ENCODE results near the gene DKK3.
"Not testable (repeated sequence)": the region's sequence is repeated elsewhere in the genome, so short reads cannot be mapped to it uniquely, and the experiment has no call there.

Gene DKK3

GRCh38 chr11:12007769-12008737, at the start of gene DKK3:
Gene DKK3, minus strand, starts transcription at chr11:12008626. Its CDS starts 44 bp downstream, at chr11:12008582.
- peak; percentile 21 for ATAC-seq
- DNase-seq = peak; percentile 7

- DNase-seq (no peak), ATAC-seq (no peak)
Measured at GRCh38 chr11:12057299-12057980, 49.0 kb upstream of the DKK3 start.

DNA sequence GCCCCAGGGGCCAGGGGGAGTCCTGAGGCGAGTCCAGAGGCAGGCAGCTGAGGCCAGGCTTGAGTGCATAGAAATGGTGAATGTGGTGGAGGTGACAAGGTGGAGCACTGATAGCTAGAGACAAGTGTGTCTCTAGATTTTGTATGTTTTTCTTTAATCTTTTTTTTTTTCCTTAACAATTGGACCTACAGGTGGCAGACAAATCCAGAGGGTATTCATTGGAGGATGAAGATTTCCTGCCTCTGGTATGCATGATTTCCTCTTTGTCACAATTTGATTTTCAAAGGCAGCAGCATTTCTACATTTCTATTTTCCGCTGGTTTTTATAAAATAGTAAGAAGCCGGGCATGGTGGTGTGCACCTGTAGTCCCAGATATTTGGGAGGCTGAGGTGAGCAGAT, 47.7 kb upstream of the DKK3 start:
- ATAC-seq = no peak
- DNase-seq = no peak

DNA sequence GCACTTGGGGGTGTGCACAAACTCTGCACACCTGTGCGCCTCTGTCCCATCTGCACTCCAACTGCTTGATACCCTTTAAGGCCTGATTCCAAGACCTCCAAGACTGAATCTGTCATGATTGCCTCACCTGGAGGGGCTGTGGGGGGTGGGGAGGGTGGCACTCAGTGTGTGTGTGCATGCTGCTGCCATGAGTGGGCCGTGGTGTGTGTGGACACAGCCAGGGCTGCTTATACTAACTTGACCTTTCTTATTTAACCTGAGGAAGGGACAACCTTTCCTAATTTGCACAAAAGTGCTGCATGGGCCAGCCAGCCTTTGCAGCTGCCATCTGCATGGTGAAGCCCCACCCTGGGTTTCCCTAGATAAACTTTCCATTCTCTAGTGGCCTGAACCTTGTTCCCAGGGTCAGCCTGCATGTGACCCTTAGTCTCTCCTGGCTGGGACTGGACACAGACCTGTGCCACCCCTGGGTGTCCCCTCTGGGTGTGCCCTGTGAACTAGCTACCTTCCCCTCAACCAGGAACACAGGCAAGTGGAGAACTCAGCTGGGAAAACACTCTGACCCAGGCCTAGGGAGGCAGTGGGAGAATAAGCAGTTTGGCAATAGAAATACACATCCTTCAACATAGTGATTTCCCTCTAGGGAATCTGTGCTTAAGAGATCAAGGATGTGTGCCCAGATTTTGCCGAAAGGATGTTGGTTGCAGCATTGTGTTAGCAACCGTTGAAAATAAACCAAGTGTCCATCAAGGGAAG, 45.4 kb upstream of the DKK3 start:
- ATAC-seq (no peak), DNase-seq (no peak)

DNA sequence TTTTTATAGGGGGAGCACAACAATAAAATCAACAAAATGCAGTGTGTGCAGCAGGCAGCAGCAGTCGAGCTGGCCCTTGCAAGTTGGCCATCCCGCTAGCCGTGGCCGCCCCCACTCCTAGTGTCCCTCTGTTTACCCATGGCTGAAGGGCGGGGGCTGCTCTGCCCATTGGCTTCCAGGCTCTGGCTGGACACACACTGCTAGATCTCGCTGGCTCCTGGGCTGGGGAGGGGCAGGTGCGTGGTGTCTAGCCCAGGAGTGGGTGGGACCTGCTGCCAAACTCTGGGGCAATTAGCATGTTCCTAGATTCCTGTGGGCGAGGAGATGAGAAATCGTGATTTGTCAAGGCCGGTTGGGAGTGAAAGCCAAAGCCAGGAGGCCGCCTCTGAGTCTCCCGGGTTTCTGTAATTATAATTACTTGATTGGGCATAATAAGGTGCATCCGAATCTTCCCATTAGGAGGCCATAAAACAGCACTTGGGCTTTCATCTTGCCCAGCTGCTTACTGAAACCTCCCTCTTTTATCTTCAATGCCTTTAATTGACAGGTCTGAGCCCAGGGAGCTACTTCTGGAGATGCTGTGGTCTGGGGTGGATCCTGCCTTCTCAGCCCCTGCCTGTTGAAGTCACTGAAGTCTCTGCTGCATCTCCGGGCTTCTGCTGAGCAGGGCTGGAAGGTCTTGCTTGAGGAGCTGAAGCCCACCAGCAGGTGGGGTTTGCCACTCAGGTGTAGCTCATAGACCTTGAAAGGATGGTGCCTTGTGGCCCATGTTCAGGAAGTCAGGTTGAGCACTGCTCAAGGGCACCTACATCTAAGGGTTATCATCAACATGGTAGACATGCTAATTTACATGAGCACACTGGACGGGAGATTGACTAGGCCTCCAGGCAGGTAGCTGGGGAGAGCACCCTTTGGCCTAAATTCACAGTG, 44.5 kb upstream of the DKK3 start:
- ATAC-seq = peak; percentile 28
- no peak for DNase-seq

DNA sequence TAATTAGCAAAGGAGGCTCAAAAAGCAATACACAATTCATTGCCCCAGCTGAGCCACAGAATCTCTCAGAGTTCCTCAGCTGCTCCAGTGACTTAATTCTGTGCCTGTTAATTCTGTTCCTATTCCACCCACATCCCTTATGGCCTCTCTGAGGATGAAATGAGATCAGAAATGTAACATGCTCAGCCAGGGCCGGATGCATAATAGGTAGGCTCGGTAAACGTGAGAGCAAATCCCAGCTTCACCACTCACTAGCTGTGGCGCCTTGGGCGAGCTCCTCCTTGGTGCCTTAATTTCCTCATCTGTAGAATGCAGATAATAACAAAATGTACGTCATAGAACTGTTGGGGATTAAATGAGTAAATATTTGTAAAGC, 42.8 kb upstream of the DKK3 start:
- ATAC-seq (no peak), DNase-seq (no peak)

DNA sequence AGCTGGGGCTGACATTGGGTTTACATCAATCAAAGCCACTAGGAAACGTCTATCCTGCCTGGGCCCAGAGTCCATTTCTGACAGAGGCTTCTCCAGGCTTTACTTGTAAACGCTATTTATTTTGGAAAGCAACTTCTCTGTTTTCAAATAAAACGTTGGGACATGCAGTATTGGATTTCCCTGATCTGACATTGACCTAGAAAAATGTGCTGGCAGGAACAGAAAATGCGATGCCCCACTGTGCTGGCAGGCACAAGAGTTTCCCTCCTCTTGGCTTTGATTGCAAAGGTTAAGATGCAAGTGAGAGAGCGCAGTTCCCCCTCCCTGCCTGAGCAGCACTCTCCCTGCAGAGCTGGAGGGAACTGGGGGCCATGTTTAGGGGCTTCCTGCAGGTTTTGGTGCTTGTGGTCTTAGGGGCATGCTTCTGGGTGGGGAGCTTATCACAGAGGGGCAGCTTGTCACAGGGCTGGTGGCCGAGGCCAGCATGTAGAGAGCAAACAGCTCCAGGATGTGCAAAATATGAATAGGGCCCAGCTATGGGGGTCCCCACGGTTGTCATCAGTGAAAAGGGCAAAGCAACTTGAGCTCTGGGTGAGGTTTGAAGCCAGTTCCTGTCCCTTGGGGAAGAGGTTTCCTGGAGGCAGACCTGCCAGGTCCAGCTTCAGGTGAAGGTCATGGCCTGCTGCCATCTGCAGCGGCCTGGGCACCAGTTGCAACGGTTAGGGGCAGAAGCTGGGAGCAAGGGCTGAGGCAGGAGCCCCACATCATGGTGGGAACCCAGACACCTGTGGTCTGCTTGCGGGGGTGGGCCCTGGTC, 42.3 kb upstream of the DKK3 start:
- no peak for DNase-seq
- ATAC-seq = no peak

DNA sequence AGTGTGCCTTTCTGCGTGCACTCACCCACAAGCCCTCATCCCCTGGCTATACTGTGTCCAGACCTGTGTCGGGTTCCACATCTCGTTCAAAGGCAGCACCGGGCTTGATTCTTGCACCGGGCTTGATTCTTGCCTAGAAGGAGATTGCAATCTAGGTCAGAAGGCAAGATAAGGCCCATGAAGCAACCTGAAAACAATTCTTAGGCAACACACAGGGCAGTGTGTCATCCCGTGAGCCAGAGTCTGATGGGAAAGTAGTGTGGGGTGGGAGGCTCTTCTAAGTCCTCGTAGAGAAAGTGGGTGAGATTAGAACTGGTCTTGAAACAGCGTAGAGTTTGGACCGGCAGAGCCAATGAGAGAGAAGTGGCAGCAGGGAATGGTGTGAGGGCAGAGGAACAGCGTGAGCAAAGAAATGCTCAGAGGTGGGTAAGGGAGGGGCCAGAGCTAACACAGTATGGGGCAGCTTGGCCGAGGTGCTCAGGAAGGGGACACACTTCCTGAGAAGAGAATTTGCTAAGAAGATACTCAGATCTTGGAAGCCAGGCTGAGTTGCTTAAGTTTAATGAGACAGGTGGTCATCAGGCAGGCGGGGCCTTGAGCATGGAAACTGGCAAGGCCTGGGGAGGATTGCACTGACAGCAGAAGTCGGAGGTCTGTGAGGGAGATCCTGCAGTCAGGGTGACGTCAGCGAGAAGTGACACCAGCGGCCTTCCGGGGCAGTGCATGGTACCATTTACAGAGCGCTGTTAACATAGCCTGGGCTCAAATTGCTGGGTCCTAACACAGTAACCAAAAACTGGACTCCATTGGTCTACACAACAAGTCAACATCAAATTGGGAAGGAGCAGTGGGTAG, 40.7 kb upstream of the DKK3 start:
- ATAC-seq (no peak), DNase-seq (no peak)

DNA sequence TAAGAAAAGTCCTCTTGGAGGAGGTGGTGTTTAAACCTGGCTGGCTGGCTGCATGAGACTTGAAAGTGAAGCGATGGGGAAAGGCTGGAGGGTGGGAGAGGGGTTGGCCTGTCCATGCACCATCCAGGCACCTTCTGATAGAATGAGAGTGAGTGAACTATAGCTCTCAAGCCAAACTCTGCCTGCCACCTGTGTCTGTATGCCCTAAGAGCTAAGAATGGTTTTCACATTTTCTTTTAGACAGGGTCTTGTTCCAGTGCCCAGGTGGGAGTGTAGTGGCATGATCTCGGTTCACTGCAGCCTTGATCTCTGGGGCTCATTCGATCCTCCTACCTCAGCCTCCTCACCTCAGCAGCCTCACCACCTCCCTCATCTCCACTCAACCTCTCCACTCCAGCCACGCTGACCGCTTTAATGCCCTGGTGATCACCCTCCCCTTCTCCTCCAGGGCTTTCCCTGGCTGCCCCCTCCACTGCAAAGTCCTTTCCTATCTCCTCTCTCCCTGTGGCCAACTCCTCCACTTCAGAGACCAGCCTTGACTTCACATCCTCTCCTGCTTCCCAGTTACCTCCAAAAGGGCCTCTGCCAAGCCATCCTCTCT, 38.3 kb upstream of the DKK3 start:
- no peak for DNase-seq
- no peak for ATAC-seq

DNA sequence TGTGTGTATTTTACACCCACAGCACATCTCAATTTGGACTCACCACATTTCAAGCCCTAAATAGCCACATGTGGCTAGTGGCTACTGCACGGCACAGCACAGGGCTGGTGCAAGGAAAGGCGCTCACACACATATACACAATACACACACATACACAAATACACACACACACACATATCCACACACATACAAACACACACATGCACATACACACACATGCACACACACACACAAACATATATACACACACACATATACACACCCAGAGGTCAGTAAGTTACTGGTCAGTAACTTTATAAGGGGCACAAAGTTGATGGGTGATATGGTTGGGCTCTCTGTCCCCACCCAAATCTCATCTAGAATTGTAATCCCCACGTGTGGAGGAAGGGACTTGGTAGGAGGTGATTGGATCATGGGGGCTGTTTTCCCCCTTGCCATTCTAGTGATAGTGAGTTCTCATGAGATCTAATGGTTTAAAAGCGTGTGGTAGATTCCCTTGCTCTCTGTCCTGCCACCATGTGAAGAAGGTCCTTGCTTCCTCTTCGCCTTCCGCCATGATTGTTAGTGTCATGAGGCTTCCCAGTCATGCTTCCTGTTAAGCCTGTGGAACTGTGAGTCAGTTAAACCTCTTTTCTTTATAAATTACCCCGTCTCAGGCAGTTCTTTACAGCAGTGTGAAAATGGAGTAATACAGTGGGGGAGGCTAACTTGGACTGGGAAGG, 37.6 kb upstream of the DKK3 start:
- ATAC-seq (no peak), DNase-seq (no peak)

GRCh38 chr11:12044799-12045198, 36.4 kb upstream of the DKK3 start:
- ATAC-seq = no peak
- DNase-seq = no peak

DNA sequence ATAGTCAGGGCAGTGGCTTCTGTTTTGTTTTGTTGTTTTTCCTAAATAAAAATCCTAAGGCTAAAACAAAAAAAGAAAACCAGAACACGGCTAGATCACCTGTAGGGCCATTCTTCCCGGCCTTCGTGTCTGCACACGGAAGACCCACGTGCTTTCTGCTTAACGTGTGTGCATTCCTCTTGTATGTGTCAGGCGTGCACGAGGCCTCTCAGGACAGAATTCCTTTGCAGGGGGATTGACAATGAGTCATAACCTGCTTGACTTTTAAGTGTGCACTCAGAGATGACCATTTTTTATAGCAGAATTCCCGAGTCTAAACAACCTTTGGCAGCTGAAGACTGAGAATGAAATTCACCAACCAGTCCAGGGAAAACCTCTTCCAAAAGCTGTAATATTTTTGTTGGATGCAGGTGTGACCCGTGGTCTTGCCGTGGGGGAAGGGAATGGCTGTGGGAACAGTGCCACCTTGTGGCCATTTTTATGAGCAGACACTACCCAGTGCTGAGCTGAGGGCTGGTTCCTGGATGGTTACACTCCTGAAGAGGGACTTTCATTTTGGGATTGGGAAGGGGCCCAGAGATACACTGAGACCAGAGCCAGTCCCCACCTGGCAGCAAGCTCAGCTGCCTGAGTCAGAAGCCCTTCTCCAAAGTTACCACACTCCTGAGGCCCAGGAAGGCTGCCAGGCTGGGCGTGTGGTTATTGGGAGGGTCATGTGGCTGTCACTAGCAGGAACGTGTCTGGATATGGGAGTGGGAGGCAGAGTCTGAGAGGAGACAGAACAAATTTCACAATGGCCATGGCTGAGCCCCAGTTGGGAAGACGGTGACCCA, 35.7 kb upstream of the DKK3 start:
- ATAC-seq = peak; percentile 71
- peak; percentile 73 for DNase-seq

- ATAC-seq = no peak
- DNase-seq = no peak
Measured at GRCh38 chr11:12043221-12043620, 34.8 kb upstream of the DKK3 start.

DNA sequence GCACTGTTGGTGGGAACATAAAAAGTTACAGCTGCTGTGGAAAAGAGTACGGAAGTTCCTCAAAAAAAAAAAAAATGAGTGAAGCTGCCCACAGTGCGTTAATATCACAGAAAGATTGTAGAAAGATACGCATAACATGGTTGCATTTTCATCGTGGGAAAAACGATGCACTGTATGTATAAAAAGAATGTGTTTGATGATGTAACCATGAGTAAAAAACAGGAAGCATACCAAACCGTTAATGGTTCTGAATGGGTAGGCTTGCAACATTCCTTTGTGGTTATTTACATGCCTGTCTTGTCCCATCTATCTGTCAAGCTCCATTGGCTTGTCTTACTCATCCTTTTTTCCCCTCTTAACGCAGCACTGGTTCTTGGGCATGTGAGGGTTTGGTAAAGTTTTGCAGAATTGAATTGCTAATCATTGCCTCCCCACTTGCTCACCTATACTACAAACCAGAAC, 33.8 kb upstream of the DKK3 start:
- DNase-seq (no peak), ATAC-seq (no peak)

DNA sequence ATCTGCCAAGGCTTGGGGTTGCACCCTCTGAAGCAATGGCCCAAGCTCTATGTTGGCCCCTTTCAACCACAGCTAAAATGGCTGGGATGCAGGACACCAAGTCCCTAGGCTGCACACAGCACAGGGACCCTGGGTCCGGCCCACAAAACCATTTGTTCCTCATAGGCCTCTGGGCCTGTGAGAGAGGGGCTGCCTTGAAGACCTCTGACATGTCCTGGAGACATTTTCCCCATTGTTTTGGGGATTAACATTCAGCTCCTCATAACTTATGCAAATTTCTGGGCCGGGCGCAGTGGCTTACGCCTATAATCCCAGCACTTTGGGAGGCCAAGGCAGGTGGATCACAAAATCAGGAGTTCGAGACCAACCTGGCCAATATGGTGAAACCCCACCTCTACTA, 32.3 kb upstream of the DKK3 start:
- ATAC-seq, DNase-seq: not testable (repeated sequence)

DNA sequence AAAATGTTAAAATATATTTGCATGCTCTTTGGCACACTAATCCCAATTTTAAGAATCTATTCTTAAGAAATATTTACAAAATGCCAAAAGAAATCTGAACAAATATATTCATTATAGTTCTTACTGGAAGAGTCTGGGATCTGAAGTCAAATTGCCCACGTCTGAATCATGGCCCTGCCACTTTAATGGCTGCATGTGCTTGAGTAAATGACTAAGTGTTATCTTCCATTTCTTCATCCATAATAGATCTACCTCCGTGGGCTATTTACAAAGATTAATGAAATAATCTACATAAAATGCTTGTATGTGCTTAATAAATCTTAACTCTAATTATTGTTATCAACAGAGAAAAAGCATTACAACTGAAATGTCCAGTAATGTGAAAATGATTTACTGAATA, 24.5 kb upstream of the DKK3 start:
- no peak for DNase-seq
- no peak for ATAC-seq

DNA sequence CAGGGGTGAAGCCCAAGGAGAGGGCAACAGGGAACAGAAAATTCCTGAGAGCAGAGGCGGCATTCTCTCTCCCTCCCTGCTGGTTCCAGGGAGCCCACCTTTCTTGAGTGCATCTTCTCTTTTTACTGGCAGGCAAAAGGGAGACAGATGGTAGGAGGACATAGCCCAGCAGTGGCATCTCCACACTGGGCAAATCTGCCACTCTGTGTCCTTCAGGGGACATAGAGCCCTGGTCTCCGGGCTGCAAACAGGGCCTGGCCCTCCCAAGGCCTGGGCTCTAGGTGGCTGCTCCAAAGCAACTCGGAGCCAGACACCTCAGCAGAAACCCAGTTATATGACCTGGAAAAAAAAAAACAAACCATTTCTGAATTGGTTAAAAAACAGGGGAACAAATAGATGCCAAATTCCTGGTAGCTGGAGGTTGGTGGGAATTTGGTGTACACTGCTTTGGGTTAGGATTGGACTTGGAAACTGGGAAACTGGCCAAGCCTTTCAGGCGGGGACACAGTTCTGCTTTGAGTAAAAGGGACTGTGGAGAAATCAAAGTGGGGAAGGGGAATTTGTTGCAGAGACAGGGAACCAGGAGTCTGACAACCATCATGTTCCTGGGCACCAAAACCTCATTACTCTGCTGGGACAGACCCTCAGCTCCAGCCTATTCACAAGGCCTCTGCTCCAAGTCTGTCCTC, 23.6 kb upstream of the DKK3 start:
- DNase-seq = no peak
- no peak for ATAC-seq
